ENCODE measurements around the gene S100G. TPM values are rescaled to one million over a fixed set of nuclear protein-coding genes. Genes with fewer than 3 reads are reported as not detected.

Gene S100G
- not detected in 2 replicates for total RNA-seq

DNA sequence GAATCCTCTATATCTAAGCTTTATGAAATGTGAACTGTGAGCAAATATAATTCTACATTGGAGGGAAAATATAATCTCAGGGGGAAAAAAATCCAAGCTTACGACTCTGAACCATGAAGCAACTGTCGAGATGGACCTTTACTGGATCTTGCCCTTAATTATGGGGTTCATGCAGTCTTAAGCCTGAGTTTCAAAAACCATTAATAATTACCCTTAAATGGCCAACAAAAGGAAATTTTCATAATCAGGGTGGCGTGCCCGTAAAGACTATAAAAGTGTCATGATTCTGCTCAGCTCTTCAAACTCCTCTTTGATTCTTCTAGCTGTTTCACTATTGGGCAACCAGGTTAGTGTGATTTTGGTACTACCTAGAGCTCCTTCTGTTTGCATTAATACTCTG lies at the start of gene S100G:
Gene S100G, plus strand, starts transcription at position 301 of the 400 bp plus-strand sequence. CDS start 849 bp downstream, outside the sequence.

Other genes with a start within 250 kb of the S100G start
- gene CTPS2, start 62.5 kb downstream of the S100G start, total RNA-seq: 5.8 and 15.3 TPM in 2 replicates
- 24.3 and 45.8 TPM in 2 replicates for gene SYAP1, start 69.5 kb downstream of the S100G start, total RNA-seq
- gene TXLNG, start 136.3 kb downstream of the S100G start, total RNA-seq: 14.4 and 26.6 TPM in 2 replicates
- 108 and 144 TPM in 2 replicates for gene RBBP7, start 220.2 kb downstream of the S100G start, total RNA-seq